GM18867 (cell line): ENCODE measurements around the gene PLPP7.

Source experiments
- ATAC-seq: cut with Tn5 transposase; IDR thresholded peaks from one replicate; pipeline ENCODE4 v1.9.1; 2021; ENCODE audit warnings: mild to moderate bottlenecking, moderate library complexity; ENCODE audit not compliant: unreplicated experiment

PLPP7 gene

DNA sequence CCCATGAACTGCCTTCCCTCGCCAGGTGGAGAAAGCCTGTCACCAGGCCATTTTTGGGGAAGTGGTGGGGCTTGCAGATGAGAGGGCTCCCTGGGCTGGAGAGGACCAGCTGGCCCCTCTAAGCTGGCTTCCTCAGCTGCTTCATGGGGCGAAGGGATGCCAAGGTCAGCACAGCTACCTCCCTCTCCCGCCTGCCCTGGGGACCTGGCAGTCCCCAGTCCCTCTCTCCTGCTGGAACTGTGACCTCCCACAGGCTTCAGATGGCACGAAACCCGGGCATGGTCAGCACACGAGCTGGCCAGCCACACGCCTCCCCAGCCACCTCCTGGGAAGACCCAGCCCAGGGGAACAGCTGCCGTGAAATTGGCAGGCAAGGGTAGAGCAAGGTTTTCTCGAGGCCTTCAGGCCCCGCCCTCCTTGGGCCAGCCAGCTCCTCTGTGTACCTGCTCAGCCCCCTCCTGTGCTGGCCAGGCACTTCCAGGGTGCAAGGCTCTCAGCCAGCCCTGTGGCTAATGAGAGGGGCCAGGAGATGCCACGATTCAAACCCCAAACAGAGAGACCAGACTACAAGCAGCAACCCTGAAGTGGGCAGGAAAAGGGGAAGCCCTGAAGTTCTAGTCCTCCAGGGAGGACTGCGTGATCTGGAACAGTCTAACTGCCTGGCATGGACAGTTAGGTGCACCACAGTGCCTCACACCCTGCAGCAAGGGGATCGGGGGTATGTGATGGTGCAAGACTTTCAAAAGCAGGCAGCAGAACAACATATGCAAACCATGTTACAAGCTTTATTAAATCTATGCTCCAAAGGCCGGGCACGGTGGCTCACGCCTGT, 12.9 kb downstream of the PLPP7 start:
- ATAC-seq: no peak

DNA sequence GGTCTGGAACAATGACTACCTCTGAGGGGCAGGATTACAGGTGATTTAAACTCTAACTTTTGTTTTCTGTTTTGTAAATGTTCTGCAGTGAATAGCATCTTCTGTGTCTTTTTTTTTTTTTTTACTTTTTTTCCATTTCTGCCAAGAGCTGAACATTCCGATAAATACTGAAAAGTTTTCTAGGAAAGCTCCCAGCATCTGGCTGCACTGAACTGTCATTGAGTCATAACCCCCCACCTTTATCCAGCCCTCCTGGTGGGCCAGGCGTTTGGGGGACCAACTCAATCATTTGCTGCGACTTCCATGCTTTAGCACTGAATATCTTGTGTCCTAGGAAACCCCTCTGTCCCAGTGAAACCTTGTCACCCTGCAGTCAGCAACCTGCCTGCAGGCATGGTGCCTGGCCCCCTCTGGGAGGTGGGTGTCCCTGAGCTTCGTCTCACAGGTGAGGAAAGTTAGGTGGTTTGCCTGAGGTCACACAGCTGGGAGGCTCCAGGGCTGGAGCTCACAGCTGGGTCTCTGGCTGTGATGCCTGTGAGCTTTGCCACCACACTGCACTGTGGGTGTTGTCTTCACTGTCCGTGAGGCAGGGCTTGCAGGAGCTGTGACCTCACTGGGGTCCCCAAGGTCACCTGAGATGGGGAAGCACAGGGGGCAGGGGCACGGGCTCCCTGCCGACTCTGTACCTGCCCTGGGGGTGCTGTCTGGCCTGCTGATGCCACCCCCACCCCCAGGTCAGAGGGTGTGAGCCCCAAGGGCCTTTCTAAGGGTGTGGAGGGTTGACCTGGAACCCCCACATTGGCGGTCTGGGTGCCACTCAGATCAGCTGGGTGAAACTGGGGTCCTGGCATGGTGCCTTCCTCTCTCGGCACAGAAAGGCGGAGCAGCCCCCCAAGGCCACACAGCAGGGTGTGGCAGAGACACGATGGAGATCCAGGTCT, 14.1 kb downstream of the PLPP7 start:
- ATAC-seq: no peak

DNA sequence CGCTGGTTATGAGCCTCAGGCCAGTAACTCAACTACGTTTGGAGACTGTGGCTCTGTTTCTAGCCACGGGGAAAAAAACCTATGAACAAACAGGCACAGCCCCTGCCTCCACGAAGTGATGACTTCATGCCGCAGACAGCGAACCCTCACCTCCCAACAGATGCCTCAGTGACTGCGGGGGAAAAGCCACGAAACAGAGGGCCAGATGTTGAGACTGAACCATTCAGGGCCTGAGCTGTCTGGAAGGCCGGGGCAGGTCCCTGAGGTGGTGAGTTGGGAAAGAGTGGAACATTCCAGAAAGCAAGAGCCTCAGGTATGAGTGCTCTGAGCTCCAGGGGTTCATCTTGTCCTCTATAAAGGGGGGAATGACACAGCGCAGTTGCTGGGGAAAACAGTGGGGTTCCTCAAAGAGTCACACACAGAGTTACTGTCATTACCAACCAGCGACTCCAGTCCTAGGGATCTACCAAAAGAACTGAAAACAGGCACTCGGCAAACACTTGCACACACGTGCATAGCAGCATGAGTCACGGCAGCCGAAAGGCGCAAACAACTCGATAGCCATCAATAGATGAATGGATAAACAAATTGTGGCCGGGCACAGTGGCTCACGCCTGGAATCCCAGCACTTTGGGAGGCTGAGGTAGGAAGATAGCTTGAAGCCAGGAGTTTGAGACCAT, 15.3 kb downstream of the PLPP7 start:
- ATAC-seq: no peak

DNA sequence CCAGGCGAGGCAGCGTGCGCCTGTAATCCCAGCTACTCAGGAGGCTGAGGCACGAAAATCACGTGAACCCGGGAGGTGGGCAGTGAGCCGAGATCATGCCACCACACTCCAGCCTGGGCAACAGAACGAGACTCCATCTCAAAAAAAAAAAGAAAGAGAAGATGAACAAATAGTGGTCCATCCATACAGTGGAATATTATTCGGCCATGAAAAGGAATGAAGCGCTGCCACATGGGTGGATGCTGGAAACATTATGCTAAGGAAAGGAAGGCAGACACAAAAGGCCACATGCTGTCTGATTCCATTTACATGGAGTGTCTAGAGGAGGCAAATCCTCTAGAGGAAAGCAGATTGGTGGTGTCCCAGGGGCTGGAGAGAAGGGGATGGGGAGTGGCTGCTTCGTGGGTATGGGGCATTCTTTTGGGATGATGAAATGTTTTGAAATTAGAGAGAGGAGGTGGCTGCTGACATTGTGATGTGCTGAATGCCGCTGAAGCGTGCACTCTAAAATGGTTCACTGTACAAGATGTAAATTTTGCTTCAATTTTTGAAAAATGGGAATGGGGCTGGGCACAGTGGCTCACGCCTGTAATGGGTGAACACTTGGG, 17.0 kb downstream of the PLPP7 start:
- ATAC-seq: no peak

DNA sequence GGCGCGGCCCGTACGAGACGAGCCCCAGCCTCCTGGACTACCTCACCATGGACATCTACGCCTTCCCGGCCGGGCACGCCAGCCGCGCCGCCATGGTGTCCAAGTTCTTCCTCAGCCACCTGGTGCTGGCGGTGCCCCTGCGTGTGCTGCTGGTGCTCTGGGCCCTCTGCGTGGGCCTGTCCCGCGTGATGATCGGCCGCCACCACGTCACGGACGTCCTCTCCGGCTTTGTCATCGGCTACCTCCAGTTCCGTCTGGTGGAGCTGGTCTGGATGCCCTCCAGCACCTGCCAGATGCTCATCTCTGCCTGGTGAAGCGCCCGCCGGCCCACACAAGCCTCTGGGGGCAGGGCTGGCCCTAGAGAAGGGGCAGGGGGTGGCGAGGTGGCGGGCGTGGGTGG, 18.5 kb downstream of the PLPP7 start:
- no peak for ATAC-seq

DNA sequence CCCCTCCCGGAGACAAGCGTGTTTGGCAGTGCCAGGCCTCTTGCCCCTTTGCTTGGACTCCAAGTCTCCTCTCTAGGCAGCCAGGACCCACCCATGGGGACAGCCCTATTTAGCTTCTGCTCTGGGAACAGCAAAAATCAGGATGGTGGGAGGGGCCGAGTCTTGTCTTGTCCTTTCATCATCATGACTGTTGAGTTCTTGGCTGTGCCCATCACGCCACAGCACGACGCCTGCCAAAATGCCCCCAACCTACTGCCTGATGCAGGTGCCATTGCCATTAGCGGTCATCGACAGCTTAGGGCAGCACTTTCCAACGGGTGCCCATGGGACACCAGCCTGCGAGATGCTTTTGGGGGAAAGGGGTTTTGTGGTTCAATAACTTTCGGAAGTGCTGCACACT, 18.9 kb downstream of the PLPP7 start:
- ATAC-seq: no peak

DNA sequence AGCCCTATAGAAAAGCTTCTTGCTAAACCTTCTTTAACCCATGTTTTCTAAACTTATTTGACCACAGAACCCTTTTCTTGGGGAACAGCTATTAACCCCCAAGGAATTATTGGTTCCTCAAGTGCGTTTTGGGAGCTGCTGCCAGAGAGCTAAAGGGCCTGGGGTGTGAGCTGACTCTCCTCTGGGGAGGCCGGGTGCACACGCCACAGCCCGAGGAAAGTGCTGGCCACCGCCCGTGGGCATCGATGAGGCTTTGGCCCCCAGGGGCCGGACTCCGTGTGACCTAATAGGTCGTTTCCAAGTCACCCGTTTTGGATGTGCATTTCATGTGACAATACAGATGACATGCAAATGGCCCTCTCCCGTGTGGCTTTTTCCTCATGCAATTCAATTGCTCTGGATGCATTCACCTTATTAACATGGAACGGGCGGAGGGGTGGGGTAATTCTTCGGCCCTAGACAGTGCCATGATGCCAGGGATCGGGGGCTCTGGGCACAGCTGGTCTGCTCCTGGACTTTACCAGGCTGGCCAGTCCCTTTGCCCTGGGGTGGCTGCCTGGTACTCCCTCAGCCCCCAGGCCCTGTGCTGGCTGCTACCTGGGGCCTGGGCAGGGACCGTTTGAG, 19.5 kb downstream of the PLPP7 start:
- no peak for ATAC-seq

DNA sequence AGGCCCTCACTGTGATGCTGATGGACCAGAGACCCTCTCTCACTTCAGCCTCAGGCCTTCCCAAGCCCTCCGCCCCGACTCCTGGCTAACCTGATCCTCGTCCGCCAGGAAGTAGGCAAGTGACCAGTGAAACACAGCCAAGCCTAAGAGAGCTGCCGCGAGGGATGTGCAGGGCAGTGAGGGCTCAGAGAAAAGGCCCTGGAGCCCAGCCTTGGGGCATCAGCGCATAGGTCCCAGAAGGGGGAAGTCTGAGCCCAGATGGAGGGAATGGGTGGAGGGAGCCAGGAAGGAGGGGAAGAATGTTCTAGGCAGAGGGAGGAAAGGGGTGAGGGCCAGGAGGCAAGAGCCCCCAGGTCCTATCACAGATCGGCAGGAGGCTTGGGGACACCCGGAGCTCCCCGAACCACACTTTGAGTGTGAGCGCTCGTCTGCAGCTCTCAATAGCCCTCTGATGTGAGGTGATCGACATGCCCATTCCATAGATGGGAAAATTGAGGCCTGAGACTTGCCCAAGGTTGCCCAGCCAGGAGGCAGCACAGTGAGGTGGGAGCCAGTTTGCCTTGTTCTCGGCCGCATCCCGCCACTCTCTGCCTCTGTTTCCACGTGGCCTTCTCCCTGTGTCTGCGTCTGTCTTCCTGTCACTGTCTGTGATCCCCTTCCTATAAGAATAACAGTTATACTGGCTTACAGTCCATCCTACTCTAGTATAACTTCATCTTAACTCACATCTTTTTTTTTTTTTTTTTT, 20.2 kb downstream of the PLPP7 start:
- ATAC-seq: no peak

DNA sequence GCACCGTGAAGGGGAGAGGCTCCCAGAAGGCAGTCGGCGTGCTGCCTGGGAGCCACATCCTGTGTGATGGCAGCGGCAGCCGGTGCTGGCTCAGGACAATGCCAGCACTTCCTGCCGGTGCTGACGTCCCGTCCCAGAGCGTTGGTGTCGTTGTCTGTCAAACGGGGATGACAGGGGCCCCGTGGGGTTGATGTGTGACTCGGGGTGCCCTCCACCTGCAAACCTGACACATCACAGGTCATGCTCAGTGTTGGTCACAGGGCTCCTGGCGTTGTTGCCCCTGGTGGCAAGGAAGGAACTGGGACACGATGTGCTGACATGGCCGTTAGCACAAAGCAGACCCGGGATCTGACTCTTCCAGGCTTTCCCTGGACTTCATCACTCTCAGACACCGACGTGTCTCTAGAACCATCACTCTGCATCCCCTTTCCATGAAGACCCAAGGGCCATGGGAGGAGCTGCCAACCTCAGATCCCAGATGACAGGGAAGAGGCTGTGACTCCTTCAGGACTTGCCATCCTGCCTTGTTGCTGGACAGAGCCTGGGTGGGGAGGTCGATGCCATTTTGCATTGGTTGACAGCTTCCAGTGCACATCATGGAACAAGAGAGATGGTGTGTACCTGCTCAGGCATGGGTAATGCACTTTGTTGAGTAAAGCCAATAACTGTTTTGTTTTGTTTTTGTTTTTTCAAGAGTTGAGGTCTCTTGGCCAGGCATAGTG, 21.5 kb downstream of the PLPP7 start:
- no peak for ATAC-seq

DNA sequence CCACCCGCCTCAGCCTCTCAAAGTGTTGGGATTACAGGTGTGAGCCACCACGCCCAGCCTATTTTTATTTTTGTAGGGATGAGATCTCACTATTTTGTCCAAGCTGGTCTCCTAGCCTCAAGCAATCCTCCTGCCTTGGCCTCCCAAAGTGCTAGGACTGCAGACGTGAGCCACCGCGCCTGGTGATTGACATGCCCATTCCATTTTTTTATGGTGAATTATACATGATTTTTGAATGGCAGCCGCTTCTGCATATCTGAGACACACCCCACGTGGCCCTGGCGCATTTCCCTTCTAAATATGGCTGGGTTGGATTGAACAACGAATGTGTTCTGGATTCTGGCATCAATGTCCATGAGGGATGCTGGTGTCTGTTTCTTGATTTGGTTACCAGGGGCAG, 22.7 kb downstream of the PLPP7 start:
- ATAC-seq: no peak

DNA sequence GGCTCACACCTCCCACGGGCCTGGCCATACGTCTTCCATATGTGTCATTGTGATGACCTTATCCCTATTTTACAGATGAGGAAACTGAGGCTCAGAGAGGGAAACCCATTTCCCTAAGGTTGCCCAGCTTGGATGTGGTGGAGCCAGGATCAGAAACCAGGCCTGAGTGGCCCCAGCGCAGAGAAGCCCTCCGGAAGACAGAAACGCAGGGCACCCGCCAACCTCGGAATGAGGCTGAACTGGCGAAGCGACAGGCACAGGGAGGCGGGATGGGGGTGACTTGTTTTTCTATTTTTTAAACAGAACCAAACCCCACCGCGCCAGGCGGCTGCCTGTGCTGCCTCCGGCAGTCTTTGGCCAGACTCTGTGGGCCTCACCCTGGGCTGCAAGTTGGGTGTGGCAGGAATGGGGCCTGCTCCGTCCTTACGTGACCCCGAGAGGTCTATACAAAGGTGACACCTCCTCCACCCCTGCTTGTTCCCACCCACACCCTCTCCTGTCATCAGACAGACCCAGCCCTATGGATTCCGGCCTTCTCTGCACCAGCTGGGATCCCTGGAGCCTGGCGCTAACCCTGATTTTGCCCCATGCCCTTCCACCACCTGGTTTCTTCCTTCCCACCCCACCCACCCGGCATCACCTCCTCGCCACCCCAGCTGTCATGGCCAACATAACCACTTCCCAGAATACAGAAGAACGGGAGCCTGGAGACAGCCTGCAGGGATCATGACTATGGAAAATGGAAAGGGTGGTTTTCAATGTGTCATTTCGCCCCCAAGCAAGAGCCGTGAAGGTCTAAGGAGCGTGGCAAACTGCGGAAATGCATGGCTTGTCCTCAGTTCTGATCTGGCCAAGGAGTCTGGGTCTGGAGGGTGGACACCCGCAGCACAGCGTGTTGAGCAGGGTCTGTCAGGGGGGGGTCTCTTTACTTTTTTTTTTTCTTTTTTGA, 23.6 kb downstream of the PLPP7 start:
- no peak for ATAC-seq

DNA sequence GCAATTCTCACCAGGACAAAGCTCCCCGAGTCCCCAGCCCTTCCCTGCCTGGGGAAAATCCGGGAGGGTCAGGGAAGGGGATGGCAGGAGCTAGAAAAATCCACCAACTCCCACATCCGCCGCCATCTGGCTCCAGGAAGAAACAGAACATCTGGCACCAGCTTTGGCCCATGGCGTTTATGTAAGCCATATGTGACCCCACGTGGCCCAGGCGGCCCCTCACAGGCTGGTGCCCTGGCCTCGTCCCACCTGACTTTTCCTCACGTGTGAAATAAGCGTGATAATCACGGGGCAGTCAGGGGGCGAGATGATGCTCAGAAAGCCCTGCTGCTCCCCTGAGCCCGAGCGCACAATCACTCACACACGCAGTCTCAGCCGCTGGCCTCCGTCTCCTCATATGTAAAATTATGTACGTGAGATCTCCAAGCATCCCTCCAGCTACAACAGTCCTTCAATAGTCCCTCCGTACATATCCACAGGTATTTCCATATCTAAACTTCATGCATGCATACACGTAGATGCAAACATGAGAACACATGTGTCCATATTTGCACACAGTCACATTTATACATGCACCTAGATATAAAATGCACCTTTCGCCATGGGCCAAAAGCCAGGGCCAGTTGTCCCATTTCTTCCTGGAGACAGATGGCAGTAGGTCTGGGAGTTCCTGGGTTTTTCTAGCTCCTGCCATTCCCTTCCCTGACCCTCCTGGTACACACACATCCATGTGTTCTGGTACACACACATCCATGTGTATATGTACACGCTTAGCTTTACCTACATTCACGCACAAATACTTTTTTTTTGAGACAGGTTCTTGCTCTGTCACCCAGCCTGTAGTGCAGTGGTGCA, 28.9 kb downstream of the PLPP7 start:
- no peak for ATAC-seq

DNA sequence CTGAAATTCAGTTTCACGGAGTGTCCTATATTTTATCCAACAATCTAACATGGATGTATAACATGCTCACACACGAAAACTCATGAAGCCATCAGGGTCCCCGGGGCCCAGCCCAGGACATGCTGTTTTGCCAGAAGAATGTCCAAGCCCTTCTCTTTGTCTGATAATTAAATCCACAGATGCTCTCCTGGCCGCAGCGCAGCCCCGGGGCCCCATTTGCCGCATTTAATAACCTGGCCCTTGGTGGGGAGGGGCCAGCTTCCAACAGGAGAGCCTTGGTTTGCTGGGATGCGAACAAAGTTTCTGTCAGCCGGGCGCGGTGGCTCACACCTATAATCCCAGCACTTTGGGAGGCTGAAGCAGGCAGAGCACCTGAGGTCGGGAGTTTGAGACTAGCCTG, 30.0 kb downstream of the PLPP7 start:
- no peak for ATAC-seq

DNA sequence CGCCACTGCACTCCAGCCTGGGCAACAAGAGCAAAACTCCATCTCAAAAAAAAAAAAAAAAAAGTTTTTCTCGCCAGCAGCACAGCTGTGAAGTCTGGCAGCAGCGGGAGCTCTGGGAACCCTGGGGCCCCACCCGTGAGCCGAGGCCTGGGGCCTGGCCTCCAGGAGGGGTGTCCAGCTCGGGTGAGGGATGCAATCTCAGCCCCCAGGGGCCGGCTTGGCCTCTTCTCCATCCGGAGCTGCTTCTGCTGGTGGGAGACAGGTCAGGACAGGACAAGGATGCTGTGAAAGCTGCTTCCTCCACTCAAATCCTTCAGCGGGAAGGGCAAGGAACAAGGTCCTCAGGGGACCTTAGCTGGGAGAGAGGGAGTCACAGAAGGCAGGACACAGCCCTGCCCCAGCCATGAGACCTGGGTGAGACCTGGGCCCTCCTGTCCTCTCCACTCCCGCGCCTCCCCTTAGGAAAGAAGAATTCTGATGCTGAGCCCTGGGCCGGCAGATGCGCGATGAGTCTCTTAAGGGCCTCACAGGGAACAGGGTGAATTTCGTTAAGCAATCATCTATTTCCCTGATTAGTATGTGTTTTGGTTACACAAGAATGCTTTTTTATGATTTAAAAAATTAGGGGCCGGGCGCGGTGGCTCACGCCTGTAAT, 30.6 kb downstream of the PLPP7 start:
- ATAC-seq: no peak

DNA sequence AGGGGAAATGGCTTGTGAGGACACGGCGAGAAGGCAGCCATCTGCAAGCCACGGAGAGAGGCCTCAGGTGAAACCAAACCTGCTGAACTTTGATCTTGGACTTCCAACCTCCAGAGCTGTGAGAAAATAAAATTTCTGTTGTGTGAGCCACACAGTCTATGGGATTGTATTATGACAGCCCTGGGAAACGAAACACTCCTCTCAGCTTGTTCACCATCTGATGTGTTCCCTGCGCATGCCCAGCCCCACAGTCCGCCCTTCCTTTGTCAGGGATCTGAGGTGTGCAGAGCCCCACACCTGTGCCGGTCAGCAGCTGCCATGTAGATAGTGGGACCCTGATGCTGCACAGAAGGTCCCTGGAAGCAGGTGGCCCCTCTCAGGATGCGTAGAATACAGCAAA, 34.1 kb downstream of the PLPP7 start:
- no peak for ATAC-seq
